ENCODE measurements around the gene PPP1R13B. TPM values are rescaled to one million over a fixed set of nuclear protein-coding genes. Genes with fewer than 3 reads are reported as not detected.

Gene PPP1R13B
- total RNA-seq, 4 donors from 2014 or later = 12.7 to 25.0 (median 20.6) TPM

- Histone ChIP-seq H3K27me3 (no peaks in the 10 kb centered on the region), H3K4me1 (no peaks in the 10 kb centered on the region), H3K36me3 (peaks cover 0 to 60% (median 0%) of the 10 kb centered on the region in 3 donors), H3K4me3 (no peak overlapping the region), H3K9me3 (no peaks in the 10 kb centered on the region), H3K27ac (no peak overlapping the region)
- WGBS, 2 donors = 97 to 98% methylated on average over 2 of the region's 2 CpGs
- DNase-seq = no peak
- intact Hi-C loops (cut with DNase I) = no loop called here
- TF ChIP-seq POLR2A (IDR thresholded peaks at IDR 0.05) = no peak
- no peak for TF ChIP-seq CTCF (IDR thresholded peaks at IDR 0.05)
Observed at GRCh38 chr14:103770500-103770899, 76.9 kb downstream of the PPP1R13B start.

GRCh38 chr14:103767336-103767894 lies 80.0 kb downstream of the PPP1R13B start:
- Histone ChIP-seq H3K27ac (no peak overlapping the region), H3K9me3 (no peaks in the 10 kb centered on the region), H3K36me3 (peaks cover 0 to 53% (median 0%) of the 10 kb centered on the region in 3 donors), H3K4me3 (no peak overlapping the region), H3K27me3 (no peaks in the 10 kb centered on the region), H3K4me1 (no peaks in the 10 kb centered on the region)
- DNase-seq = no peak
- TF ChIP-seq POLR2A (IDR thresholded peaks at IDR 0.05) (no peak), CTCF (IDR thresholded peaks at IDR 0.05) (no peak)
- intact Hi-C loops (cut with DNase I) = no loop called here
- WGBS, 2 donors = 88 to 94% methylated on average over 4 of the region's 4 CpGs

- H3K9me3 ChIP-seq = no peaks in the 10 kb centered on the region
- H3K36me3 ChIP-seq = peaks cover 0 to 48% (median 0%) of the 10 kb centered on the region in 3 donors
- H3K4me3 ChIP-seq = no peak overlapping the region
- H3K27me3 ChIP-seq = no peaks in the 10 kb centered on the region
- intact Hi-C loops (cut with DNase I) = no loop called here
- TF ChIP-seq POLR2A (IDR thresholded peaks at IDR 0.05) = no peak
- TF ChIP-seq CTCF (IDR thresholded peaks at IDR 0.05) = no peak
- WGBS, 2 donors = 61 to 66% methylated on average over 3 of the region's 3 CpGs
- no peak for DNase-seq
- H3K27ac ChIP-seq = no peak overlapping the region
- H3K4me1 ChIP-seq = no peaks in the 10 kb centered on the region
Observed at GRCh38 chr14:103765526-103765925, 81.8 kb downstream of the PPP1R13B start.

- no peaks in the 10 kb centered on the region for H3K9me3 ChIP-seq
- no peaks in the 10 kb centered on the region for H3K4me1 ChIP-seq
- H3K27ac ChIP-seq = no peak overlapping the region
- WGBS, 2 donors = 86 to 93% methylated on average over 5 of the region's 5 CpGs
- peaks cover 0 to 38% (median 0%) of the 10 kb centered on the region in 3 donors for H3K36me3 ChIP-seq
- H3K27me3 ChIP-seq = no peaks in the 10 kb centered on the region
- H3K4me3 ChIP-seq = no peak overlapping the region
- DNase-seq = no peak
- no peak for TF ChIP-seq POLR2A (IDR thresholded peaks at IDR 0.05)
- no peak for TF ChIP-seq CTCF (IDR thresholded peaks at IDR 0.05)
- intact Hi-C loops (cut with DNase I) = no loop called here
Observed at GRCh38 chr14:103763730-103764488, 83.5 kb downstream of the PPP1R13B start.

- TF ChIP-seq CTCF (IDR thresholded peaks at IDR 0.05) (no peak), POLR2A (IDR thresholded peaks at IDR 0.05) (no peak)
- Histone ChIP-seq H3K9me3 (no peaks in the 10 kb centered on the region), H3K27me3 (no peaks in the 10 kb centered on the region), H3K36me3 (peaks cover 0 to 38% (median 0%) of the 10 kb centered on the region in 3 donors), H3K27ac (no peak overlapping the region), H3K4me1 (no peaks in the 10 kb centered on the region), H3K4me3 (no peak overlapping the region)
- DNase-seq = no peak
- intact Hi-C loops (cut with DNase I) = no loop called here
- WGBS, 2 donors = 77 to 83% methylated on average over 13 of the region's 13 CpGs
Observed at GRCh38 chr14:103762541-103762940, 84.8 kb downstream of the PPP1R13B start.

Measured in esophagus squamous epithelium (tissue), 5 donors.